ENCODE data around the gene PGA5.
"Not testable (repeated sequence)": the region's sequence is repeated elsewhere in the genome, so short reads cannot be mapped to it uniquely, and the experiment has no call there.

Gene PGA5

DNA sequence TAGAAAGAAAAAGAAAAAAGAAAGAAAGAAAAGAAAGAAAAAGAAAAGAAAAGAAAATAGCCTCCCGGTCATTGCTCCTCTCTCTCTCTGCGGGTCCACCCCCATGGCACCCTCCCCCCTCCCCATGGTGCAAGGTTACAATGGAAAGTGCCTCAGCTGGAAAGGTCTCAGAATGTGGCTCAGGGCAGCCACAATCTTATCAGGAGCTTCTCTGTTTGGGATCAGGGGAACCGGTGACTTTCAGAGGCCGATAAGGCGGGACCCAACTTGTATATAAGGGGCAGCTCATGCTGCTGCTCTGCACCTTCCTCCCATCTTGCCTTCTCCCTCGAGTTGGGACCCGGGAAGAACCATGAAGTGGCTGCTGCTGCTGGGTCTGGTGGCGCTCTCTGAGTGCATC is at the start of gene PGA5:
TSS of gene PGA5 (plus strand) at position 301 of the 400 bp plus-strand sequence. CDS start at position 353, 52 bp downstream.
- H3K4me3 ChIP-seq (ENCODE audit: insufficient read depth, low read length, poor library complexity, severe bottlenecking); H3F3A ChIP-seq (ENCODE audit: insufficient read depth); H3K4me2 ChIP-seq (ENCODE audit: low read depth, low read length, poor library complexity, severe bottlenecking); H3K27me3 ChIP-seq (ENCODE audit: low read length); H3K9ac ChIP-seq (ENCODE audit: low read length); H4K20me1 ChIP-seq (ENCODE audit: low read depth, low read length); H3K9me3 ChIP-seq (ENCODE audit: insufficient read depth, low read length); H3K9me2 ChIP-seq (replicated peaks; ENCODE audit: insufficient read depth, low read length); H3K36me3 ChIP-seq (ENCODE audit: low read length); H3K79me2 ChIP-seq (ENCODE audit: insufficient read depth, low read length); H2AFZ ChIP-seq (ENCODE audit: low read depth, low read length, severe bottlenecking); H3K27ac ChIP-seq (ENCODE audit: low read depth, low read length): not testable (repeated sequence)

DNA sequence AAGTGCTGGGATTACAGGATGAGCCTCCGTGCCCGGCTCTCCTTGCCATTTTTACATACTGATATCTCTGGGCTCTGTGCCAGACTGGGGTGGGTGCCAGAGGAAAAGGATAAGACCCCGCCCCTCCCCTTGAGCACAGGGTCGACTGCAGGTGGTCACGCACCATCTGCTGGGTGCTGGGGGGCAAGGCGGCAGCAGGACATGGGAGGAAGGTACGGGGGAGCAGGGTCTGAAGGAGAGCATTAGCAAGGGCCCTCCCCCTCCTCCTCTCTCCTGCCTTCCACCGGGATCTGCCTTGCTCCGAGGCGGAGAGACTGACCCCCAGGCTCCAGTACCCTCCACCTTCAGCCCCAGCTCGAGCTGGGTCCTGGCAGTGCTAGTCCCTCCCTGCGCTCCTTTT is 47.4 kb upstream of the PGA5 start:
- TF ChIP-seq, protein P1, sequence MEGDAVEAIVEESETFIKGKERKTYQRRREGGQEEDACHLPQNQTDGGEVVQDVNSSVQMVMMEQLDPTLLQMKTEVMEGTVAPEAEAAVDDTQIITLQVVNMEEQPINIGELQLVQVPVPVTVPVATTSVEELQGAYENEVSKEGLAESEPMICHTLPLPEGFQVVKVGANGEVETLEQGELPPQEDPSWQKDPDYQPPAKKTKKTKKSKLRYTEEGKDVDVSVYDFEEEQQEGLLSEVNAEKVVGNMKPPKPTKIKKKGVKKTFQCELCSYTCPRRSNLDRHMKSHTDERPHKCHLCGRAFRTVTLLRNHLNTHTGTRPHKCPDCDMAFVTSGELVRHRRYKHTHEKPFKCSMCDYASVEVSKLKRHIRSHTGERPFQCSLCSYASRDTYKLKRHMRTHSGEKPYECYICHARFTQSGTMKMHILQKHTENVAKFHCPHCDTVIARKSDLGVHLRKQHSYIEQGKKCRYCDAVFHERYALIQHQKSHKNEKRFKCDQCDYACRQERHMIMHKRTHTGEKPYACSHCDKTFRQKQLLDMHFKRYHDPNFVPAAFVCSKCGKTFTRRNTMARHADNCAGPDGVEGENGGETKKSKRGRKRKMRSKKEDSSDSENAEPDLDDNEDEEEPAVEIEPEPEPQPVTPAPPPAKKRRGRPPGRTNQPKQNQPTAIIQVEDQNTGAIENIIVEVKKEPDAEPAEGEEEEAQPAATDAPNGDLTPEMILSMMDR (IDR thresholded peaks at IDR 0.05; ENCODE audit: insufficient read depth, low read length, poor library complexity, severe bottlenecking), result no peak
- TF ChIP-seq EZH2phosphoT487 (conservative IDR thresholded peaks at IDR 0.05; ENCODE audit: low read length), result no peak
- no peak overlapping the region for H2AFZ ChIP-seq (ENCODE audit: low read depth, low read length, severe bottlenecking)
- H3K36me3 ChIP-seq (ENCODE audit: low read length), result no peaks in the 10 kb centered on the region

DNA sequence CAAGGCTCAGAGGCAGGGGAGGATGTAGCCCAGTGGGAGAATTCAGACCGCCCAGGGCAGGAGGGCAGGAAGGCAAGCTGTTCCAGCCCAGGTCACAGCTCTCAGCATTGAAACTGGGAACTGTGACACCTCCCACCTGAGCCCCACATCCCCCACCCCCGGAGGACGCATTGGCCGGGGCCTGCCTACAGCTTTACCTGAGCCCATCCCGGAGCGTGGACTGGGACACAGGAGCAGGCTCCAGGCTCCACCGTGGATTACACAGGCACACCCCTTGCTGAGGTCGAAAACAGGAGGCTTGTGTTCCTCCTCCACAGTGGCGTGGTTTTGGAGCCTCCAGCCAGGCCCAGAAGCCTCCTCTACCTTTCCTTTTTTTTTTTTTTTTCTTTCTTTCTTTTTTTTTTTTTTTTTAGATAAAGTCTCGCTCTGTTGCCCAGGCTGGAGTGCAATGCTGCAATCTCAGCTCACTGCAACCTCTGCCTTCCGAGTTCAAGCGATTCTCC is 46.8 kb upstream of the PGA5 start:
- Histone ChIP-seq H3K9me2 (replicated peaks; ENCODE audit: insufficient read depth, low read length) (no peaks in the 10 kb centered on the region), H3F3A (ENCODE audit: insufficient read depth) (no peaks in the 10 kb centered on the region), H2AFZ (ENCODE audit: low read depth, low read length, severe bottlenecking) (no peak overlapping the region), H3K27ac (ENCODE audit: low read depth, low read length) (no peak overlapping the region), H3K27me3 (ENCODE audit: low read length) (no peaks in the 10 kb centered on the region), H3K9ac (ENCODE audit: low read length) (no peak overlapping the region), H4K20me1 (ENCODE audit: low read depth, low read length) (no peaks in the 10 kb centered on the region), H3K9me3 (ENCODE audit: insufficient read depth, low read length) (no peaks in the 10 kb centered on the region), H3K36me3 (ENCODE audit: low read length) (no peaks in the 10 kb centered on the region), H3K4me2 (ENCODE audit: low read depth, low read length, poor library complexity, severe bottlenecking) (no peak overlapping the region), H3K79me2 (ENCODE audit: insufficient read depth, low read length) (no peaks in the 10 kb centered on the region), H3K4me3 (ENCODE audit: insufficient read depth, low read length, poor library complexity, severe bottlenecking) (no peak overlapping the region)
- TF ChIP-seq, protein P1 (IDR thresholded peaks at IDR 0.05; ENCODE audit: insufficient read depth, low read length, poor library complexity, severe bottlenecking), result no peak
- TF ChIP-seq EZH2phosphoT487 (conservative IDR thresholded peaks at IDR 0.05; ENCODE audit: low read length), result no peak

More for the DNA sequence above, 47.4 kb upstream of the PGA5 start:
- no peaks in the 10 kb centered on the region for H3K27me3 ChIP-seq (ENCODE audit: low read length)
- no peak overlapping the region for H3K27ac ChIP-seq (ENCODE audit: low read depth, low read length)
- H3K9me3 ChIP-seq (ENCODE audit: insufficient read depth, low read length), result no peaks in the 10 kb centered on the region
- no peaks in the 10 kb centered on the region for H4K20me1 ChIP-seq (ENCODE audit: low read depth, low read length)
- H3F3A ChIP-seq (ENCODE audit: insufficient read depth), result no peaks in the 10 kb centered on the region
- no peak overlapping the region for H3K4me3 ChIP-seq (ENCODE audit: insufficient read depth, low read length, poor library complexity, severe bottlenecking)
- H3K9ac ChIP-seq (ENCODE audit: low read length), result no peak overlapping the region
- H3K9me2 ChIP-seq (replicated peaks; ENCODE audit: insufficient read depth, low read length), result no peaks in the 10 kb centered on the region
- no peaks in the 10 kb centered on the region for H3K79me2 ChIP-seq (ENCODE audit: insufficient read depth, low read length)
- no peak overlapping the region for H3K4me2 ChIP-seq (ENCODE audit: low read depth, low read length, poor library complexity, severe bottlenecking)

DNA sequence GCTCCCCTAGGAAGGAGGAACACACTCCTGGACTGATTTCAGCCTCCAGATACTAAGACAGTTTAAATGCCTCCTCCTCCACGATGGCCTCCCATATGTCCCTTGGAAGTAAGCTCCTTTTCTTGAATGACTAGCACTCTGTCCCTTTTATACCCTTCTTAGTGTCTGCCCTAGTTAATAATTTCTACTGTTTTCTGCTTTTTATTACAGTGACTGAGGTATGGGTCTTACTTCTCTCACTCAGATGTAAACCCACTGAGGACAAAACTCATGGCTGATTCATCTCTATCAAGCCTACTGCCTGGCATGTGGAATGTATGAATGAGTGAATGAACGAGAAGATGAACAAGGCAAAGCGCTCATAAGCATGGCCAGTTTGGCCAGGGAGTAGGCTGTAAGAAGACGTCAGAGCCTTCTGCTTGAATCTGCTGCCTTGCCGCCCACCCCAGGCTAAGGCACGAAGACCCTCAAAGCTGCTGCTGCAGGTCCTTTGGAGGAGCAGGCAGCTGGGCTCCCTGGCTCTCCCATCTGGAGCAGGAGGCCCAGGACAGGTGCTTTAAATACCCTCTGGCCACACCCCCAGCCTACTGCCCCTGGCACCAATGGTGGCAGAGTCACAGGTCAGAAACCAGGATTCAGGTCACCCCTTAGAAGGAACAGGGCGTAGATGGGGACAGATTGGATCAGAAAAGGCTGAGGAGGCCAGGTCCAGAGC is 45.8 kb upstream of the PGA5 start:
- Histone ChIP-seq H3K79me2 (ENCODE audit: insufficient read depth, low read length) (no peaks in the 10 kb centered on the region), H2AFZ (ENCODE audit: low read depth, low read length, severe bottlenecking) (no peak overlapping the region), H3K4me2 (ENCODE audit: low read depth, low read length, poor library complexity, severe bottlenecking) (no peak overlapping the region), H3K9me3 (ENCODE audit: insufficient read depth, low read length) (no peaks in the 10 kb centered on the region), H3K4me3 (ENCODE audit: insufficient read depth, low read length, poor library complexity, severe bottlenecking) (no peak overlapping the region), H4K20me1 (ENCODE audit: low read depth, low read length) (no peaks in the 10 kb centered on the region), H3K27ac (ENCODE audit: low read depth, low read length) (no peak overlapping the region), H3K9me2 (replicated peaks; ENCODE audit: insufficient read depth, low read length) (no peaks in the 10 kb centered on the region), H3F3A (ENCODE audit: insufficient read depth) (no peaks in the 10 kb centered on the region), H3K9ac (ENCODE audit: low read length) (no peak overlapping the region), H3K36me3 (ENCODE audit: low read length) (no peaks in the 10 kb centered on the region), H3K27me3 (ENCODE audit: low read length) (no peaks in the 10 kb centered on the region)
- no peak for TF ChIP-seq EZH2phosphoT487 (conservative IDR thresholded peaks at IDR 0.05; ENCODE audit: low read length)
- TF ChIP-seq, protein P1 (IDR thresholded peaks at IDR 0.05; ENCODE audit: insufficient read depth, low read length, poor library complexity, severe bottlenecking), result no peak

All from SU-DHL-6 (cell line).